Activated T-cell treated with anti-CD3 and anti-CD28 coated beads, Interleukin-2, amount 50 U/mL, for 24 hours (primary cell): ENCODE measurements around the gene TWIST2.

Experiments
- DNase-seq: peaks from one replicate; pipeline ENCODE4 v3.0.0-alpha.2; 2020
- H3K27ac Mint-ChIP-seq: 2 replicates; pipeline ENCODE4 v1.8.0; 2020; ENCODE audit warnings: mild to moderate bottlenecking, mixed read lengths
- H3K27me3 Mint-ChIP-seq: 2 replicates; pipeline ENCODE4 v1.8.0; 2020; ENCODE audit warnings: mixed read lengths
- H3K36me3 Mint-ChIP-seq: 2 replicates; pipeline ENCODE4 v1.8.0; 2020; ENCODE audit warnings: low read depth, mixed read lengths
- H3K4me1 Mint-ChIP-seq: 2 replicates; pipeline ENCODE4 v1.8.0; 2020; ENCODE audit warnings: low read depth, mixed read lengths
- H3K4me3 Mint-ChIP-seq: 2 replicates; pipeline ENCODE4 v1.8.0; 2020; ENCODE audit warnings: mild to moderate bottlenecking, moderate library complexity, mixed read lengths
- H3K9me3 Mint-ChIP-seq: 2 replicates; pipeline ENCODE4 v1.8.0; 2020; ENCODE audit warnings: mixed read lengths

TWIST2 gene

GRCh38 chr2:238949710-238950345 lies 101.9 kb downstream of the TWIST2 start:
- no peak overlapping the region for H3K27ac Mint-ChIP-seq

DNA sequence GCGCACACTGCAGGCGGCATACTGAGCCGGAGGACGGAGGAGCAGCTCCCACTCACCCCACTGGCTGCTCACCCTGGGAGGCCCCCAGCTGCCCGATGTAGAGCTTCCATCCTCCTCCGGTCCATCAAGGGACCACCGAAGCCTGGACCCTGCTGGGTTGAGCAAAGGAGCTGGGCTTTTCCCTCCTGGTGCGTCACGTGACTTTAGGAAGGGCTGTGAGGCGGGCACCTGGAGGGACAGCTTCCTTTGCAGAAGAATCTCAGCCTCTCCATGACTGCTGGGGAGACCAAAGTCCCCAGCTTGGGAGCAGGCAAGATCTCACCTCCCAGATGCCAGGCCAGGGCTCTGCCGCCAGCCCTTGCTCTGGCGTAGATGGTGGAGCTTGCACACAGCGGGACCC lies 102.7 kb downstream of the TWIST2 start:
- DNase-seq: no peak
- no peaks in the 10 kb centered on the region for H3K9me3 Mint-ChIP-seq

More at GRCh38 chr2:238949710-238950345, 101.9 kb downstream of the TWIST2 start:
- Mint-ChIP-seq H3K4me3 (no peak overlapping the region), H3K9me3 (no peaks in the 10 kb centered on the region), H3K27me3 (peaks cover 22% of the 10 kb centered on the region), H3K36me3 (no peaks in the 10 kb centered on the region), H3K4me1 (peaks cover 12% of the 10 kb centered on the region)
- peak; percentile 6 for DNase-seq

GRCh38 chr2:238952261-238952919 lies 104.5 kb downstream of the TWIST2 start:
- Mint-ChIP-seq H3K4me3 (no peak overlapping the region), H3K27me3 (peaks cover 45% of the 10 kb centered on the region), H3K36me3 (no peaks in the 10 kb centered on the region)

More for the DNA sequence above, 102.7 kb downstream of the TWIST2 start:
- peaks cover 28% of the 10 kb centered on the region for H3K27me3 Mint-ChIP-seq
- H3K4me1 Mint-ChIP-seq: peaks cover 12% of the 10 kb centered on the region
- H3K36me3 Mint-ChIP-seq: no peaks in the 10 kb centered on the region
- H3K27ac Mint-ChIP-seq: no peak overlapping the region
- H3K4me3 Mint-ChIP-seq: no peak overlapping the region

GRCh38 chr2:238954841-238955591 lies 107.1 kb downstream of the TWIST2 start:
- H3K4me1 Mint-ChIP-seq: no peaks in the 10 kb centered on the region
- no peak overlapping the region for H3K4me3 Mint-ChIP-seq
- no peaks in the 10 kb centered on the region for H3K9me3 Mint-ChIP-seq
- DNase-seq: no peak
- H3K27ac Mint-ChIP-seq: no peak overlapping the region
- H3K36me3 Mint-ChIP-seq: no peaks in the 10 kb centered on the region
- H3K27me3 Mint-ChIP-seq: peaks cover 56% of the 10 kb centered on the region

More at GRCh38 chr2:238952261-238952919, 104.5 kb downstream of the TWIST2 start:
- Mint-ChIP-seq H3K27ac (no peak overlapping the region), H3K9me3 (no peaks in the 10 kb centered on the region), H3K4me1 (peaks cover 12% of the 10 kb centered on the region)
- no peak for DNase-seq

- Mint-ChIP-seq H3K4me1 (no peaks in the 10 kb centered on the region), H3K27me3 (peaks cover 59% of the 10 kb centered on the region), H3K4me3 (no peak overlapping the region), H3K9me3 (no peaks in the 10 kb centered on the region), H3K36me3 (no peaks in the 10 kb centered on the region), H3K27ac (no peak overlapping the region)
- no peak for DNase-seq
Observed at GRCh38 chr2:238955648-238956531, 108.0 kb downstream of the TWIST2 start.

DNA sequence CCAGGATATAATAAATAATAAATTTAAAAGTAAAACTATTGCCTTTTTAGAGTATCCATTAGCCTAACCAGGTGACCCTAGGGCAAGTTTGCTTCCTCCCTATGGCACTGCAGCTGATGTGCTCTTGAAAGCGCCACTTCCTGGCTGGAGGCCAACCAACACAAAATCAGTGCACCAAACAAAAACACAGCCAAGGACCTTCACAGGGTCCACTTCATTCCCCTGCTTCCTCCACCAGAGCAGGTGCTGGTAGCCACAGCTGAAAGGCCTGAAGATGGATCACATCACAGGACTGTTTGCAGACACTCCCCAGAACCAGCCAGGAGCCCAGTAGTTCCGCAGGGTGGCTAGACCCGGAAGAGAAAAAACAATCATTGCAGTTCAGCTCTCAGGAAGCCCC lies 108.8 kb downstream of the TWIST2 start:
- peaks cover 65% of the 10 kb centered on the region for H3K27me3 Mint-ChIP-seq
- no peak for DNase-seq
- H3K4me1 Mint-ChIP-seq: no peaks in the 10 kb centered on the region
- H3K4me3 Mint-ChIP-seq: no peak overlapping the region
- H3K27ac Mint-ChIP-seq: no peak overlapping the region
- H3K36me3 Mint-ChIP-seq: no peaks in the 10 kb centered on the region
- no peaks in the 10 kb centered on the region for H3K9me3 Mint-ChIP-seq
